ENCODE data around the gene ZNF101. TPM values are rescaled to one million over a fixed set of nuclear protein-coding genes. Genes with fewer than 3 reads are reported as not detected.

The ZNF101 gene
- total RNA-seq, 2 donors from 2014 or later, result 5.3 to 6.7 TPM

DNA sequence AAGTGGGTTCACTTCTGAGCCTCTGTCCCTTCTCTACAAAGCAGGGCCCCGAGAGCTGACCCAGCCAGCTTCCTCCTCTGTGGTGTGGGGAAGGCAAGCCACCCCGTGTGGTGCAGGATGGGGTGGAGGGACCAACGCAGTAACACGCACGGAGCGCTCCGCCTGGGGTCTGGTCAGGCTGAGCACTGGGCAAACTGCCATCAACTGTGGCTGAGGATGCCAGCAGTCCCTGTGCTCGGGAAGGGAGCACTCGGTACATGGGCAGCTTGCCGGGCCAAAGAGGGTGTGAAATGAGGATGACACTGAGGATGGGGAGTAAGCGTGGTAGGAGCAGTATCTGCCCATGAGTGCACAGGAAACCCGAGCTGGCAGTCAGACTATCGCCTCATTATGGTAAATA lies 17.6 kb upstream of the ZNF101 start:
- H3K36me3 ChIP-seq (replicated peaks in 1 of 2; ENCODE audit: insufficient read depth in 1 of 2, low read depth in 2 of 2), result peaks cover 41 to 64% of the 10 kb centered on the region in 2 donors
- H3K4me3 ChIP-seq, result no peak overlapping the region
- no peaks in the 10 kb centered on the region for H3K4me1 ChIP-seq
- H3K27me3 ChIP-seq, result no peaks in the 10 kb centered on the region
- ATAC-seq (no peak), DNase-seq (no peak)
- TF ChIP-seq, protein P1, sequence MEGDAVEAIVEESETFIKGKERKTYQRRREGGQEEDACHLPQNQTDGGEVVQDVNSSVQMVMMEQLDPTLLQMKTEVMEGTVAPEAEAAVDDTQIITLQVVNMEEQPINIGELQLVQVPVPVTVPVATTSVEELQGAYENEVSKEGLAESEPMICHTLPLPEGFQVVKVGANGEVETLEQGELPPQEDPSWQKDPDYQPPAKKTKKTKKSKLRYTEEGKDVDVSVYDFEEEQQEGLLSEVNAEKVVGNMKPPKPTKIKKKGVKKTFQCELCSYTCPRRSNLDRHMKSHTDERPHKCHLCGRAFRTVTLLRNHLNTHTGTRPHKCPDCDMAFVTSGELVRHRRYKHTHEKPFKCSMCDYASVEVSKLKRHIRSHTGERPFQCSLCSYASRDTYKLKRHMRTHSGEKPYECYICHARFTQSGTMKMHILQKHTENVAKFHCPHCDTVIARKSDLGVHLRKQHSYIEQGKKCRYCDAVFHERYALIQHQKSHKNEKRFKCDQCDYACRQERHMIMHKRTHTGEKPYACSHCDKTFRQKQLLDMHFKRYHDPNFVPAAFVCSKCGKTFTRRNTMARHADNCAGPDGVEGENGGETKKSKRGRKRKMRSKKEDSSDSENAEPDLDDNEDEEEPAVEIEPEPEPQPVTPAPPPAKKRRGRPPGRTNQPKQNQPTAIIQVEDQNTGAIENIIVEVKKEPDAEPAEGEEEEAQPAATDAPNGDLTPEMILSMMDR (IDR thresholded peaks at IDR 0.05), result no peak
- TF ChIP-seq POLR2A (IDR thresholded peaks at IDR 0.05), result no peak
- H3K9me3 ChIP-seq, result no peaks in the 10 kb centered on the region
- no peak overlapping the region for H3K27ac ChIP-seq
- WGBS, 2 donors, result 63 to 87% methylated on average over 9 to 13 of the region's 13 CpGs
- intact Hi-C loops (cut with DNase I), result no loop called here

DNA sequence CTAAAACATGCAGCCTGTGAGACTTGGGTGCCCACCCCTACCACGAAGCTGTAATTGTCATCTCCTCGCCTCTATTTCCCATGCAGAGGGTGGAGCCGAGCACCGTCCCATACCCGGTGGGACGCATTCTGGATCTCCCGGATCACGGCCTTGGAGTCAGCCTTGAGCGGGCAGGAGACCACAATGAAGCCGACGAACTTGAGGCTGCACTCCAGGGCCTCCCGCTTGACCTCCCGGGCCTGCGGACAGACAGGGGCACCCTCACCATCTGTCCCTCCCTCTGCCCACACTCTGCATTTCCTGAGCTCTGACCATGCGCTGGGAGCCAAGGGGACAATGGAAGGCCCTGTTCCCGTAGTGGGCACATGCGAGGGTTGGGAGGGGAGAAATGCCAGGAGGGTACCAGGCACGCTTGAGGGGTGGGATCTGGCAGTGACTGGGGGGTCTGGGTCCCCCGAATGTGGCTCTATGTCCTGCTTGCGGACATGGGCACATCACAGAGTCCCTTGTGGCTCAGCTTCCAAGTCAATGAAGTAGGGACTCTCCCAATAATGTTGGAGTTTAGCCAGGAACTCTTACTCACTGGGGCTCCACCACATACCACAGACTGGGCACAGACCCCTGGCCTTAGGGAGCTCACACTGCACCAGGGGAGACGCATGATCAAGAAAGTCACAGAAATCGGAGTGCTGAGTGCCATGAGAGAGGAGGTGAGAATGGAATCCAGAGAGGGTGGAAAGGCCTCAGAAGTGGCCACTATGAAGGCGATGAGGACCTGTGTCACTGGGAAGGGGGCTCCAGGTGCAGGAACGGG lies 15.9 kb upstream of the ZNF101 start:
- Histone ChIP-seq H3K27ac (no peak overlapping the region), H3K27me3 (no peaks in the 10 kb centered on the region), H3K4me3 (no peak overlapping the region), H3K9me3 (no peaks in the 10 kb centered on the region), H3K4me1 (no peaks in the 10 kb centered on the region), H3K36me3 (replicated peaks in 1 of 2; ENCODE audit: insufficient read depth in 1 of 2, low read depth in 2 of 2) (peaks cover 39 to 61% of the 10 kb centered on the region in 2 donors)
- DNase-seq, result no peak
- ATAC-seq, result no peak
- 91 to 93% methylated on average over 14 to 24 of the region's 24 CpGs for WGBS, 2 donors
- TF ChIP-seq, protein P1 (IDR thresholded peaks at IDR 0.05), result no peak
- no peak for TF ChIP-seq POLR2A (IDR thresholded peaks at IDR 0.05)
- intact Hi-C loops (cut with DNase I), result no loop called here

DNA sequence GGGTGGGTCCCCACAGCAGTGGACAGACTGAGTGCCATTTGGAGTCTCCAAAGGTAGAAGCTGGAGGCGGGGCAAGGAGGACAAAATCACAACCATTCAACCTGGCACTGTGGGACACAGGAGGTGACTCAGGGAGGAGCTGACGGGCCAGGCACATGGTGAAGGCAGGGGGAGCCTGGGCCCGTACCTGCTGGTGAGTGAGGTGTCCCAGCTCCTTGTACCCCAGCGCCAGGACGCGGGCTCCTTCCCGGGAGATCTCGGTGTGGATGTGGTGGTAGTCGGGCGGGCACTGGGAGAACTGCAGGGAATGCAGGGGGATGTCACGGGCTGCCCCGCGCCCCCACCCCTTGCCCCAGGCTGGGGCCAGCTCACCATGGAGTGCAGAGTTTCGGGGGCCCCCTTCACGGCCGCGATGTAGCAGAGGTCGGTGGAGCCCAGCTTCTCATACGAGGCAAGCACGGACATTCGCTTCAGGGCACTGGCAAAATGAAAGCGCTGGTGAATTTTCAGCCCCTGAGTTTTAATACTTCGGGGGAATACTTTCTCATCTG lies 15.0 kb upstream of the ZNF101 start:
- DNase-seq, result no peak
- H3K9me3 ChIP-seq, result no peaks in the 10 kb centered on the region
- WGBS, 2 donors, result 91 to 92% methylated on average over 4 to 23 of the region's 23 CpGs
- H3K27ac ChIP-seq, result no peak overlapping the region
- TF ChIP-seq, protein P1 (IDR thresholded peaks at IDR 0.05), result no peak
- no peak for TF ChIP-seq POLR2A (IDR thresholded peaks at IDR 0.05)
- no peak overlapping the region for H3K4me3 ChIP-seq
- H3K27me3 ChIP-seq, result no peaks in the 10 kb centered on the region
- H3K36me3 ChIP-seq (replicated peaks in 1 of 2; ENCODE audit: insufficient read depth in 1 of 2, low read depth in 2 of 2), result peaks cover 42 to 64% of the 10 kb centered on the region in 2 donors
- intact Hi-C loops (cut with DNase I), result no loop called here
- no peak for ATAC-seq
- H3K4me1 ChIP-seq, result no peaks in the 10 kb centered on the region

DNA sequence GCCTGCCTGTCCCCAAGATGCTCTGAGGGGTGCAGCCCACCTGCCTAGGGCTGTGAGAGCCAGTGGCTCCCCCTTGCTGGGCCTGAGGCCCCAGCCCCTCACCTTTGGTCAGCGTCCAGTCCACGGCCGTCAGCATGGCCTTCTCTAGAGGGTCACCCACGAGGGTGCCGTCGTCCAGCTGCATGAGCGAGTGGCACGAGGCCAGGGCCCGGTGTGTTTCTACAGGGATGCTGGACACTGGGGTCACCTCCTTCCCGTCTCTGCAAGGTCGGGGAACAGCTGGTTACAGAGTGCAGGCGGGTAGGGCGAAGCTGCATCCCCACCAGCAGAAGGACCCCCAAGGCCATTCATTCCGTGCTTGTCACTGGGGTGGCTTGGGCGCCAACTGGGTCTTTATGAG lies 14.2 kb upstream of the ZNF101 start:
- intact Hi-C loops (cut with DNase I), result no loop called here
- WGBS, 2 donors, result 91% methylated on average over 15 of the region's 15 CpGs; no CpG with 5 or more reads in 1 of the 2 donors
- H3K27me3 ChIP-seq, result no peaks in the 10 kb centered on the region
- H3K4me1 ChIP-seq, result no peaks in the 10 kb centered on the region
- ATAC-seq (no peak), DNase-seq (no peak)
- no peak for TF ChIP-seq POLR2A (IDR thresholded peaks at IDR 0.05)
- TF ChIP-seq, protein P1 (IDR thresholded peaks at IDR 0.05), result no peak
- peaks cover 44 to 60% of the 10 kb centered on the region in 2 donors for H3K36me3 ChIP-seq (replicated peaks in 1 of 2; ENCODE audit: insufficient read depth in 1 of 2, low read depth in 2 of 2)
- no peak overlapping the region for H3K4me3 ChIP-seq
- H3K9me3 ChIP-seq, result no peaks in the 10 kb centered on the region
- H3K27ac ChIP-seq, result no peak overlapping the region
